ENCODE data around the gene TAS2R9.

GRCh38 chr12:10838461-10838860 lies 28.5 kb upstream of the TAS2R9 start:
- no peak for TF ChIP-seq POLR2AphosphoS5 (IDR thresholded peaks at IDR 0.05)
- TF ChIP-seq CTCF (IDR thresholded peaks at IDR 0.05), result no peak
